Loucy (cell line): ENCODE results near the gene STMP1.

Experiments used
- H2AFZ ChIP-seq: fragments of 200-600 bp; sonication (generic); 2 replicates; pipeline ENCODE4 v1.6.0; 2016; ENCODE audit warnings: antibody characterized with exemption, mild to moderate bottlenecking, low read length, moderate library complexity
- H3F3A ChIP-seq: fragments of 200-600 bp; 2 replicates; pipeline ENCODE4 v1.6.0; 2016; ENCODE audit warnings: antibody characterized with exemption, low read depth, mild to moderate bottlenecking
- H3K27me3 ChIP-seq: fragments of 200-600 bp; sonication (generic); 2 replicates; pipeline ENCODE4 v1.6.1; 2014; ENCODE audit warnings: low read length, mild to moderate bottlenecking; ENCODE audit not compliant: insufficient read depth, poor library complexity, severe bottlenecking
- H3K36me3 ChIP-seq: fragments of 200-600 bp; sonication (generic); 2 replicates; pipeline ENCODE4 v1.6.1; 2016; ENCODE audit warnings: low read length; ENCODE audit not compliant: insufficient read depth
- H3K4me1 ChIP-seq: fragments of 200-600 bp; sonication (generic); 2 replicates; pipeline ENCODE4 v1.5.1; 2014; ENCODE audit warnings: low read length, mild to moderate bottlenecking; ENCODE audit not compliant: insufficient read depth, poor library complexity, severe bottlenecking
- H3K4me2 ChIP-seq: fragments of 200-600 bp; sonication (generic); 2 replicates; pipeline ENCODE4 v1.6.0; 2014; ENCODE audit warnings: antibody characterized with exemption, low read length, low read depth, mild to moderate bottlenecking; ENCODE audit not compliant: poor library complexity, severe bottlenecking
- H3K4me3 ChIP-seq: fragments of 200-600 bp; sonication (generic); 2 replicates; pipeline ENCODE4 v1.5.1; 2014; ENCODE audit warnings: low read length, mild to moderate bottlenecking, mixed read lengths; ENCODE audit not compliant: poor library complexity, severe bottlenecking
- H3K79me2 ChIP-seq: fragments of 200-600 bp; sonication (generic); 2 replicates; pipeline ENCODE4 v1.6.1; 2014; ENCODE audit warnings: low read length; ENCODE audit not compliant: insufficient read depth
- H3K9ac ChIP-seq: fragments of 200-600 bp; sonication (generic); 2 replicates; pipeline ENCODE4 v1.6.0; 2014; ENCODE audit warnings: mild to moderate bottlenecking, low read depth, low read length, moderate library complexity; ENCODE audit not compliant: poor library complexity, severe bottlenecking
- H3K9me2 ChIP-seq: fragments of 200-600 bp; sonication (generic); replicated peaks from 2 replicates; pipeline ENCODE4 v1.6.1; 2016; ENCODE audit warnings: low read depth, low read length, mixed read lengths
- H3K9me3 ChIP-seq: fragments of 200-600 bp; sonication (generic); 2 replicates; pipeline ENCODE4 v1.6.1; 2014; ENCODE audit warnings: mild to moderate bottlenecking, antibody characterized with exemption, low read length, low read depth; ENCODE audit not compliant: insufficient read depth
- H4K20me1 ChIP-seq: fragments of 200-600 bp; sonication (generic); 2 replicates; pipeline ENCODE4 v1.6.0; 2014; ENCODE audit warnings: antibody characterized with exemption, low read length, mild to moderate bottlenecking; ENCODE audit not compliant: insufficient read depth, poor library complexity, severe bottlenecking
- CTCF ChIP-seq: fragments of 200-600 bp; sonication (generic); conservative IDR thresholded peaks from 2 replicates; pipeline ENCODE4 v1.5.1; 2014; ENCODE audit warnings: mild to moderate bottlenecking, antibody characterized with exemption, low read length
- EZH2phosphoT487 ChIP-seq: fragments of 200-600 bp; IDR thresholded peaks from 2 replicates; pipeline ENCODE4 v1.6.1; 2018; ENCODE audit warnings: antibody characterized with exemption, mild to moderate bottlenecking, moderate library complexity, borderline replicate concordance

STMP1 gene

DNA sequence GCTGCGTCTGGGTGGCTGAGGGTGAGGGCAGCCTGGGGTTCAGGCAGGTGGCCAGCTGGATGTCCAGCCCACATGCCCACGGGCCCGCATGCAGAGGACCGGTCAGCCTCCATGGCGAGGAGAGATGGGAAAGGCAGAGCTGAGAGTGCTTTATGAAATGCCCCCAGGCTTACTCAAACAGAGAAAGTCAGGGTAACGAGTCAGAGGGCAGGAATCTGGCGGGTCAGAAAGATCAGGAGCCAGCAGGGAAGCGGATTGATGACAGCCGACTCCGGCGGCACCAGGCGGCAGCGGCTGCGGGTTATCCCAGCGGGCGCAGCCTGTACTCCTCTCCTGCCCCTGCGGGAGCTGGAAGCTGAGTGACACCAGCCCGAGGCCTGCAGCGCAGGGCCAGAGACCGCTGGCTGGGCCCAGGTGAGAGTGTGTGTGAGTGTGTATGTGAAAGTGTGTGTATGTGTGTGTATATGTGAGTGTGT is 52.3 kb downstream of the STMP1 start:
- Histone ChIP-seq H3F3A (no peaks in the 10 kb centered on the region), H3K9me2 (no peaks in the 10 kb centered on the region), H3K4me1 (no peaks in the 10 kb centered on the region), H3K27me3 (no peaks in the 10 kb centered on the region), H3K4me3 (no peak overlapping the region), H3K9ac (no peak overlapping the region), H4K20me1 (no peaks in the 10 kb centered on the region), H3K9me3 (no peaks in the 10 kb centered on the region), H2AFZ (no peak overlapping the region), H3K4me2 (no peak overlapping the region), H3K79me2 (no peaks in the 10 kb centered on the region), H3K36me3 (no peaks in the 10 kb centered on the region)
- TF ChIP-seq CTCF: no peak
- no peak for TF ChIP-seq EZH2phosphoT487

DNA sequence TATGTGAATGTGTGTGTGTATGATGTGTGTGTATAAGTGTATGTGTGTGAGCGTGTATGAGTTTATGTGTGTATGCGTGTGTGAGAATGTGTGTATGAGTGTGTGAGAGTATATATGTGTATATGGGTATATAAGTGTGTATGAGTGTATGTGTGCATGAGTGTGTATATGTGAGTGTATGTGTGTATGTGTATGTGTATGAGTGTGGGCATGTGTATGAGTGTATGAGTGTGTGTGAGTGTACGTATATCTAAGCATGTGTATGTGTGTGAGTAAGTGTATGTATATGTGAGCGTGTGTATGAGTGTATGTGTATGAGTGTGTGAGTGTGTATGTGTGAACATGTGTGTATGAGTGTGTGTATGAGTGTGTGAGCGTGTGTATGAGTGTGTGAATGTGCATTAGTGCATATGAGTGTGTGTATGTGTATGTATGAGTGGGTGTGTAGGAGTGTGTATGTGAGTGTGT is 52.8 kb downstream of the STMP1 start:
- Histone ChIP-seq H3F3A (no peaks in the 10 kb centered on the region), H3K79me2 (no peaks in the 10 kb centered on the region), H2AFZ (no peak overlapping the region), H3K9me3 (no peaks in the 10 kb centered on the region), H4K20me1 (no peaks in the 10 kb centered on the region), H3K36me3 (no peaks in the 10 kb centered on the region), H3K4me3 (no peak overlapping the region), H3K4me2 (no peak overlapping the region), H3K27me3 (no peaks in the 10 kb centered on the region), H3K9ac (no peak overlapping the region), H3K9me2 (no peaks in the 10 kb centered on the region), H3K4me1 (no peaks in the 10 kb centered on the region)
- no peak for TF ChIP-seq CTCF
- TF ChIP-seq EZH2phosphoT487: no peak

DNA sequence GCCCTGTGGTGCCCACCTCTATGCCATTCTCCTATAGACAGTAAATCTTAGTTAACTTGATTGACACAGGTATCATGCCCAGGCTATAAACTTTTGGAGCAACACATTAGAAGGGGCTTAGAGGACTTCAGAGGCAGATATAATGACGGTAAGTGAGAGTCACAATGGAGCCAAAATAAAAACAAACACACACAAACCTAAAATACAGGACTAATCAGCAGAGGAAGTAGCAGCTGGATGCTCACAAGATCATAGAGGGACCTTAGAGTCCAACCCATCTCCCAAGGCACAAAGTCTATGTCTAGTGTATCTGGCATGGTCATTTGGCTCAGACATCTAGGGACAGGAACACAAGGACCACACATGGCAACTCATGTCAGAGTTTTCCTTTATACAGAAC is 53.4 kb downstream of the STMP1 start:
- TF ChIP-seq CTCF (no peak), EZH2phosphoT487 (no peak)
- Histone ChIP-seq H3K27me3 (no peaks in the 10 kb centered on the region), H3K4me3 (no peak overlapping the region), H3K4me1 (no peaks in the 10 kb centered on the region), H3K36me3 (no peaks in the 10 kb centered on the region), H3K9me3 (no peaks in the 10 kb centered on the region), H3K79me2 (no peaks in the 10 kb centered on the region), H3K9me2 (no peaks in the 10 kb centered on the region), H3K9ac (no peak overlapping the region), H2AFZ (no peak overlapping the region), H3F3A (no peaks in the 10 kb centered on the region), H3K4me2 (no peak overlapping the region), H4K20me1 (no peaks in the 10 kb centered on the region)
